GM12878 (cell line): ENCODE data around the gene TRMT44. TPM values are rescaled to one million over a fixed set of nuclear protein-coding genes. Genes with fewer than 3 reads are reported as not detected.

Experiments
- ATAC-seq: fragments of 200-7000 bp; cut with Tn5 transposase; 3 replicates; pipeline ENCODE4 v1.9.1; 2020; ENCODE audit warnings: mild to moderate bottlenecking, moderate library complexity
- BruUV-seq: library from RNA; stranded (reverse); fragments of 400-500 nt; replicated peaks from 2 replicates; lab custom pipeline; 2021; lab: Mats Ljungman, UMichigan
- CTCF ChIA-PET: fragments of 300-600 bp; sonication (Branson Sonifier 250); formaldehyde crosslinking; extraction: SDS; loops from one replicate; lab custom pipeline; 2021; ENCODE audit warnings: inconsistent platforms; lab: Yijun Ruan, JAX
- POLR2A ChIA-PET: fragments of 350-600 bp; formaldehyde crosslinking; extraction: SDS; loops from one replicate; lab custom pipeline; 2021; ENCODE audit warnings: inconsistent platforms; lab: Charles Lee
- RAD21 ChIA-PET: fragments of 300-600 bp; sonication (Branson Sonifier 250); formaldehyde crosslinking; loops from one replicate; lab custom pipeline; 2023; ENCODE audit warnings: antibody characterized with exemption; ENCODE audit not compliant: unreplicated experiment; lab: Charles Lee
- SMC1A ChIA-PET: fragments of 300-600 bp; sonication (Branson Sonifier 250); formaldehyde crosslinking; loops from one replicate; lab custom pipeline; 2023; ENCODE audit not compliant: unreplicated experiment, uncharacterized antibody; lab: Charles Lee
- DNase-seq: peaks from one replicate; pipeline ENCODE4 v3.0.0-alpha.2; 2011; ENCODE audit warnings: low read depth, low spot score
- FAIRE-seq: peaks from 3 replicates; lab custom pipeline; 2011; peaks lifted over from hg19 to GRCh38; lab: Jason Lieb, UNC
- H2AFZ ChIP-seq: 2 replicates; pipeline ENCODE4 v1.6.0; 2011; ENCODE audit warnings: low read depth, low read length, control low read depth; ENCODE audit not compliant: control insufficient read depth
- H3K27ac ChIP-seq: 2 replicates; pipeline ENCODE4 v1.5.1; 2011; ENCODE audit warnings: control low read depth; ENCODE audit not compliant: control insufficient read depth, insufficient read depth
- H3K27me3 ChIP-seq, 2 experiments: replicated peaks in 1 of 2; 2 replicates each; pipeline versions ENCODE4 v1.6.0 to v1.6.1; 2011; ENCODE audit warnings: low read length in 1 of 2; ENCODE audit not compliant: control insufficient read depth in 2 of 2, insufficient read depth in 2 of 2
- H3K36me3 ChIP-seq, 2 experiments: 2 replicates each; pipeline ENCODE4 v1.5.1; 2011; ENCODE audit warnings: low read length in 1 of 2; ENCODE audit not compliant: control insufficient read depth in 2 of 2, insufficient read depth in 2 of 2
- H3K4me1 ChIP-seq: 2 replicates; pipeline ENCODE4 v1.6.1; 2011; ENCODE audit warnings: mild to moderate bottlenecking, low read length, moderate library complexity, mixed read lengths; ENCODE audit not compliant: control insufficient read depth, insufficient read depth
- H3K4me2 ChIP-seq: 2 replicates; pipeline ENCODE4 v1.6.0; 2011; ENCODE audit warnings: control low read depth; ENCODE audit not compliant: control insufficient read depth, insufficient read depth
- H3K4me3 ChIP-seq: fragments of 200-600 bp; sonication (generic); 2 replicates; pipeline ENCODE4 v1.5.1; 2016
- H3K79me2 ChIP-seq: 2 replicates; pipeline ENCODE4 v1.6.0; 2011; ENCODE audit warnings: low read length; ENCODE audit not compliant: control insufficient read depth, insufficient read depth
- H3K9ac ChIP-seq: 2 replicates; pipeline ENCODE4 v1.8.0; 2011; ENCODE audit warnings: low read length, control low read depth, mixed read lengths; ENCODE audit not compliant: control insufficient read depth, insufficient read depth
- H3K9me3 ChIP-seq: replicated peaks from 3 replicates; pipeline ENCODE4 v1.5.1; 2011; ENCODE audit warnings: mild to moderate bottlenecking, low read length; ENCODE audit not compliant: control insufficient read depth, insufficient read depth
- H4K20me1 ChIP-seq: 2 replicates; pipeline ENCODE4 v1.6.0; 2011; ENCODE audit not compliant: control insufficient read depth, insufficient read depth
- ATF7 ChIP-seq: fragments of 450-650 bp; IDR thresholded peaks from 2 replicates; pipeline ENCODE4 v1.6.1; 2016; ENCODE audit warnings: low read depth, mild to moderate bottlenecking
- CBX3 ChIP-seq: fragments of 200-600 bp; sonication (generic); IDR thresholded peaks from 2 replicates; pipeline ENCODE4 v1.6.1; 2016; ENCODE audit warnings: low read depth, borderline replicate concordance
- CREB1 ChIP-seq: IDR thresholded peaks from 2 replicates; pipeline ENCODE4 v1.6.1; 2012; ENCODE audit warnings: low read depth, mild to moderate bottlenecking, inconsistent platforms
- EP300 ChIP-seq, 2 experiments: fragments of 150-350 bp in 1 of 2; IDR thresholded peaks; 2 replicates each; pipeline ENCODE4 v1.6.1; 2011 to 2012; ENCODE audit warnings: low read depth in 2 of 2, low read length in 2 of 2, borderline replicate concordance in 1 of 2, improper control_type of control experiment in 1 of 2, inconsistent platforms in 1 of 2; ENCODE audit not compliant: control insufficient read depth in 1 of 2
- JUND ChIP-seq: IDR thresholded peaks from 2 replicates; pipeline ENCODE4 v1.6.1; 2012; ENCODE audit warnings: low read depth, mild to moderate bottlenecking, low read length, improper control_type of control experiment, moderate library complexity
- MTA2 ChIP-seq: fragments of 450-650 bp; IDR thresholded peaks from 2 replicates; pipeline ENCODE4 v1.6.1; 2016; ENCODE audit warnings: low read depth, mild to moderate bottlenecking, moderate library complexity
- POU2F2 ChIP-seq: IDR thresholded peaks from 3 replicates; pipeline ENCODE4 v1.6.1; 2011; ENCODE audit warnings: low read depth, mild to moderate bottlenecking, low read length, borderline replicate concordance
- STAT1 ChIP-seq: fragments of 450-650 bp; conservative IDR thresholded peaks from 2 replicates; pipeline ENCODE4 v1.6.1; 2014; ENCODE audit warnings: antibody characterized with exemption, mild to moderate bottlenecking
- SUZ12 ChIP-seq: fragments of 200-600 bp; sonication (generic); IDR thresholded peaks from one replicate; pipeline ENCODE4 v1.6.1; 2018; ENCODE audit warnings: antibody characterized with exemption, mild to moderate bottlenecking; ENCODE audit not compliant: unreplicated experiment
- WGBS: methylation state at CpG from one replicate; pipeline ENCODE4 v1.1.6; 2016; ENCODE audit warnings: low lambda C conversion rate; ENCODE audit not compliant: insufficient replicate concordance, insufficient coverage; ENCODE audit errors: missing lambda C conversion rate; 5-methylcytosine and 5-hydroxymethylcytosine counted together
- in situ Hi-C: fragments of 300-500 bp; cut with MboI; formaldehyde crosslinking; loops from 9 replicates; pipeline ENCODE4 v1.14.3; 2018; ENCODE audit warnings: mixed read lengths
- intact Hi-C: fragments of 100-400 bp; cut with micrococcal nuclease; formaldehyde crosslinking; loops from one replicate; pipeline ENCODE4 v1.14.2; 2022; ENCODE audit not compliant: unreplicated experiment
- polyA plus RNA-seq, 11 experiments: library from polyadenylated mRNA; depleted of rRNA in 4 of 11; unstranded in 6 of 11; stranded (reverse) in 5 of 11; fragments of >200 nt; fragmentation: Nextera tagmentation in 4 of 11; fragmentation: Illumina TruSeq in 1 of 11; extraction: Ambion mirVana in 4 of 11; extraction: Trizol in 1 of 11; gene quantifications; 1 replicate in 1 of 11; 2 replicates in 10 of 11; pipeline versions ENCODE4 v1.2.1 to v1.2.3, GENCODE V29; 2011 to 2016; ENCODE audit warnings: inconsistent platforms in 2 of 11, missing spikeins in 2 of 11, low read depth in 1 of 11
- total RNA-seq, 4 experiments: library from RNA; depleted of rRNA in 3 of 4; stranded (reverse); fragments of >200 nt in 3 of 4; fragmentation: Illumina TruSeq in 1 of 4; extraction: Trizol in 1 of 4; gene quantifications; 2 replicates each; pipeline versions ENCODE4 v1.2.1 to v1.2.3, GENCODE V29; 2013 to 2021
- TF ChIP-seq, protein P1 (sequence below): fragments of 450-650 bp; IDR thresholded peaks from 2 replicates; pipeline ENCODE4 v1.6.1; 2014; ENCODE audit warnings: mild to moderate bottlenecking
- TF ChIP-seq, protein P2 (sequence below): IDR thresholded peaks from 2 replicates; pipeline ENCODE4 v1.6.1; 2011; ENCODE audit warnings: mild to moderate bottlenecking, low read depth, low read length, moderate library complexity; ENCODE audit not compliant: insufficient replicate concordance

The TRMT44 gene
- total and polyA plus RNA-seq, 10 of the 15 experiments (the other 5 are each of a cell fraction or from before 2014, with no cell fraction given), result 1.3 to 18.5 (median 10.1) TPM

DNA sequence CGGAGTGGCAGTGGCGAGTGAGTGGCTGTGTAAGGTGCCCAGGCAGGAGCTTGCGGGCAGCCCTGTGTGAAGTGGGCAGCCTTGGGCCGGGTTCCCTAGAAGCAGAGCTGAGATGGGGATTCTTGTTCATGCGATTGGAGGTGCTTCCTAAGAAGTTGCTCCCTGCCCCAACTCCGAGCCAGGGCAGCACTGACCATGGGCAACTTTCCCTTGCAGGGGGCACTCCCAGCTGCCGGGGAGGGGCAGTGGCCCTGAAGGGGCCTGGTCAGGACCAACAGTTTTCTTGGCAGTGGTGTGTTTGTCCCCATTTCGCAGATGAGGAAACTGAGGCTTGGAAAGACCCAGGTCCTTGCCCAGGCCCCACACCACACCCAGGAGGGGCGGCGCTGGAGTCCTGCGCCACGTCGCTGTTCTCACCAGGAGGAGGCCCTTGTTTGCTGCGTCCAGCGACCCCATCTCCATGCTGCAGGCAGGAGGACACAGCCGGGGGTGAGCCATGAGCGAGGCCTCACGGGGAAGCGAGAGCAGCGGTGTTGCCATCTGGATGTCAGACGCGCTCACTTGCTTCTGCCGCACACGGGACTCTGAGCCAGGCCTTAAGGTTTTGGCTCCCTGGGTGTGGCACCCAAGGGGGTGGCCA lies 68.9 kb downstream of the TRMT44 start:
- ChIA-PET CTCF (no interaction called here), POLR2A (no interaction called here), RAD21 (no interaction called here), SMC1A (no interaction called here)
- intact Hi-C loops (no loop called here), in situ Hi-C loops (no loop called here)
- ATAC-seq (no peak), FAIRE-seq (no peak), DNase-seq (no peak)
- Histone ChIP-seq H2AFZ (no peak overlapping the region), H3K36me3 (no peaks in the 10 kb centered on the region), H3K27me3 (no peaks in the 10 kb centered on the region), H3K9ac (no peak overlapping the region), H4K20me1 (no peaks in the 10 kb centered on the region), H3K9me3 (no peaks in the 10 kb centered on the region; the same call in 2 of the 3 replicates), H3K4me1 (no peaks in the 10 kb centered on the region), H3K27ac (no peak overlapping the region), H3K4me2 (no peak overlapping the region), H3K79me2 (no peaks in the 10 kb centered on the region), H3K4me3 (no peak overlapping the region)
- no TSS peak for BruUV-seq
- WGBS, result 62% methylated on average over 24 of the region's 24 CpGs
- TF ChIP-seq ATF7 (no peak), SUZ12 (no peak), CREB1 (no peak), STAT1 (no peak), CBX3 (no peak), POU2F2 (no peak), JUND (no peak), EP300 (IDR thresholded peaks at IDR 0.05; ENCODE audit: borderline replicate concordance in 1 of 2, control insufficient read depth in 1 of 2, low read depth in 2 of 2, low read length in 2 of 2) (no peak), MTA2 (no peak)
- TF ChIP-seq, protein P1, sequence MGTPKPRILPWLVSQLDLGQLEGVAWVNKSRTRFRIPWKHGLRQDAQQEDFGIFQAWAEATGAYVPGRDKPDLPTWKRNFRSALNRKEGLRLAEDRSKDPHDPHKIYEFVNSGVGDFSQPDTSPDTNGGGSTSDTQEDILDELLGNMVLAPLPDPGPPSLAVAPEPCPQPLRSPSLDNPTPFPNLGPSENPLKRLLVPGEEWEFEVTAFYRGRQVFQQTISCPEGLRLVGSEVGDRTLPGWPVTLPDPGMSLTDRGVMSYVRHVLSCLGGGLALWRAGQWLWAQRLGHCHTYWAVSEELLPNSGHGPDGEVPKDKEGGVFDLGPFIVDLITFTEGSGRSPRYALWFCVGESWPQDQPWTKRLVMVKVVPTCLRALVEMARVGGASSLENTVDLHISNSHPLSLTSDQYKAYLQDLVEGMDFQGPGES, result no peak
- TF ChIP-seq, protein P2, sequence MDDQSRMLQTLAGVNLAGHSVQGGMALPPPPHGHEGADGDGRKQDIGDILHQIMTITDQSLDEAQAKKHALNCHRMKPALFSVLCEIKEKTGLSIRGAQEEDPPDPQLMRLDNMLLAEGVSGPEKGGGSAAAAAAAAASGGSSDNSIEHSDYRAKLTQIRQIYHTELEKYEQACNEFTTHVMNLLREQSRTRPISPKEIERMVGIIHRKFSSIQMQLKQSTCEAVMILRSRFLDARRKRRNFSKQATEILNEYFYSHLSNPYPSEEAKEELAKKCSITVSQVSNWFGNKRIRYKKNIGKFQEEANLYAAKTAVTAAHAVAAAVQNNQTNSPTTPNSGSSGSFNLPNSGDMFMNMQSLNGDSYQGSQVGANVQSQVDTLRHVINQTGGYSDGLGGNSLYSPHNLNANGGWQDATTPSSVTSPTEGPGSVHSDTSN, result no peak
